H9 (cell line): Measurements from ENCODE around the gene RPS19BP1. TPM values are rescaled to one million over a fixed set of nuclear protein-coding genes. Genes with fewer than 3 reads are reported as not detected.
A peak's percentile ranks its signal among the peaks of the same experiment; 100 is the strongest.

Source experiments
- DNase-seq: peaks from one replicate; pipeline ENCODE4 v3.0.0-alpha.2; 2017
- H2AFZ ChIP-seq: one replicate; pipeline ENCODE4 v1.6.1; 2013; ENCODE audit warnings: mild to moderate bottlenecking, low read length, control low read depth, moderate library complexity
- H2AK5ac ChIP-seq: 2 replicates; pipeline ENCODE4 v1.6.1; 2013; ENCODE audit warnings: low read length, control low read depth, mixed read lengths; ENCODE audit not compliant: insufficient read length
- H2BK120ac ChIP-seq: one replicate; pipeline ENCODE4 v1.6.1; 2013; ENCODE audit warnings: low read depth, mild to moderate bottlenecking, low read length, control low read depth, inconsistent platforms; ENCODE audit not compliant: poor library complexity, severe bottlenecking
- H2BK12ac ChIP-seq: 2 replicates; pipeline ENCODE4 v1.6.1; 2013; ENCODE audit warnings: low read length, control low read depth, mixed read lengths, low read depth; ENCODE audit not compliant: insufficient read length
- H2BK15ac ChIP-seq: 2 replicates; pipeline ENCODE4 v1.6.1; 2013; ENCODE audit warnings: low read depth, low read length, control low read depth
- H2BK20ac ChIP-seq: one replicate; pipeline ENCODE4 v1.6.1; 2013; ENCODE audit warnings: low read depth, mild to moderate bottlenecking, low read length, control low read depth, inconsistent platforms; ENCODE audit not compliant: poor library complexity, severe bottlenecking
- H2BK5ac ChIP-seq: 2 replicates; pipeline ENCODE4 v1.6.1; 2013; ENCODE audit warnings: low read length, control low read depth, mixed read lengths; ENCODE audit not compliant: insufficient read length
- H3K14ac ChIP-seq: 2 replicates; pipeline ENCODE4 v1.6.1; 2013; ENCODE audit warnings: low read length, control low read depth; ENCODE audit not compliant: insufficient read depth
- H3K18ac ChIP-seq: 2 replicates; pipeline ENCODE4 v1.6.1; 2013; ENCODE audit warnings: low read depth, mild to moderate bottlenecking, mixed read lengths, low read length, control low read depth; ENCODE audit not compliant: insufficient read length
- H3K23ac ChIP-seq: 2 replicates; pipeline ENCODE4 v1.6.1; 2013; ENCODE audit warnings: low read length, control low read depth, mixed read lengths, low read depth; ENCODE audit not compliant: insufficient read length
- H3K23me2 ChIP-seq: 2 replicates; pipeline ENCODE4 v1.6.1; 2013; ENCODE audit warnings: low read depth, mild to moderate bottlenecking, mixed read lengths, low read length, control low read depth; ENCODE audit not compliant: insufficient read length, poor library complexity, severe bottlenecking
- H3K27ac ChIP-seq: 2 replicates; pipeline ENCODE4 v1.5.1; 2013; ENCODE audit warnings: low read length, control low read depth, mixed read lengths, low read depth; ENCODE audit not compliant: insufficient read length
- H3K27me3 ChIP-seq: 2 replicates; pipeline ENCODE4 v1.6.1; 2013; ENCODE audit warnings: low read length, control low read depth, inconsistent platforms; ENCODE audit not compliant: insufficient read depth
- H3K4ac ChIP-seq: 2 replicates; pipeline ENCODE4 v1.6.1; 2013; ENCODE audit warnings: low read depth, mild to moderate bottlenecking, control low read depth, inconsistent platforms, low read length, moderate library complexity
- H3K4me1 ChIP-seq: 2 replicates; pipeline ENCODE4 v1.6.1; 2013; ENCODE audit warnings: low read length, control low read depth, inconsistent platforms; ENCODE audit not compliant: insufficient read depth
- H3K4me2 ChIP-seq: 2 replicates; pipeline ENCODE4 v1.6.1; 2013; ENCODE audit warnings: low read length, control low read depth, mixed read lengths; ENCODE audit not compliant: insufficient read length, insufficient read depth
- H3K56ac ChIP-seq: 2 replicates; pipeline ENCODE4 v1.6.1; 2013; ENCODE audit warnings: low read depth, mild to moderate bottlenecking, mixed read lengths, low read length, control low read depth; ENCODE audit not compliant: insufficient read length
- H3K79me1 ChIP-seq: 2 replicates; pipeline ENCODE4 v1.6.1; 2013; ENCODE audit warnings: low read depth, mild to moderate bottlenecking, moderate library complexity, low read length, control low read depth, inconsistent platforms; ENCODE audit not compliant: insufficient read depth, poor library complexity, severe bottlenecking
- H3K79me2 ChIP-seq: 2 replicates; pipeline ENCODE4 v1.6.1; 2013; ENCODE audit warnings: low read length, control low read depth, inconsistent platforms; ENCODE audit not compliant: insufficient read depth
- H3K9ac ChIP-seq: 2 replicates; pipeline ENCODE4 v1.6.1; 2013; ENCODE audit warnings: low read length, control low read depth, mixed read lengths; ENCODE audit not compliant: insufficient read length; ENCODE audit errors: extremely low read depth
- H3K9me3 ChIP-seq: one replicate; pipeline ENCODE4 v1.6.1; 2013; ENCODE audit warnings: low read depth, low read length, inconsistent platforms; ENCODE audit not compliant: control insufficient read depth
- H3T11ph ChIP-seq: one replicate; pipeline ENCODE4 v1.6.1; 2013; ENCODE audit warnings: mild to moderate bottlenecking, low read length, control low read depth, inconsistent platforms
- H4K20me1 ChIP-seq: one replicate; pipeline ENCODE4 v1.6.1; 2013; ENCODE audit not compliant: control insufficient read depth, insufficient read length, insufficient read depth
- H4K5ac ChIP-seq: 2 replicates; pipeline ENCODE4 v1.6.1; 2013; ENCODE audit warnings: low read depth, mild to moderate bottlenecking, mixed read lengths, low read length, control low read depth; ENCODE audit not compliant: insufficient read length
- H4K8ac ChIP-seq: replicated peaks from 2 replicates; pipeline ENCODE4 v1.6.1; 2013; ENCODE audit warnings: low read length, control low read depth, mixed read lengths, low read depth; ENCODE audit not compliant: insufficient read length
- H4K91ac ChIP-seq: 2 replicates; pipeline ENCODE4 v1.6.1; 2013; ENCODE audit warnings: low read depth, mild to moderate bottlenecking, moderate library complexity, mixed read lengths, low read length, control low read depth; ENCODE audit not compliant: insufficient read length
- H3K27ac Mint-ChIP-seq, 3 experiments: 2 replicates in 2 of 3; 3 replicates in 1 of 3; pipeline ENCODE4 v1.8.0; 2020 to 2021; ENCODE audit warnings: mixed read lengths in 3 of 3, mild to moderate bottlenecking in 1 of 3, moderate library complexity in 1 of 3
- H3K27me3 Mint-ChIP-seq: 2 replicates; pipeline ENCODE4 v1.8.0; 2021; ENCODE audit warnings: low read depth, mild to moderate bottlenecking, moderate library complexity, mixed read lengths
- H3K36me3 Mint-ChIP-seq, 3 experiments: 2 replicates in 2 of 3; 3 replicates in 1 of 3; pipeline ENCODE4 v1.8.0; 2020 to 2021; ENCODE audit warnings: low read depth in 3 of 3, mixed read lengths in 3 of 3; ENCODE audit not compliant: insufficient read depth in 1 of 3
- H3K4me1 Mint-ChIP-seq, 2 experiments: 2 replicates each; pipeline ENCODE4 v1.8.0; 2020; ENCODE audit warnings: mixed read lengths in 2 of 2
- H3K4me3 Mint-ChIP-seq, 2 experiments: 2 replicates in 1 of 2; 3 replicates in 1 of 2; pipeline ENCODE4 v1.8.0; 2020 to 2021; ENCODE audit warnings: mild to moderate bottlenecking in 2 of 2, mixed read lengths in 2 of 2, moderate library complexity in 1 of 2
- H3K9me3 Mint-ChIP-seq, 2 experiments: 2 replicates in 1 of 2; 3 replicates in 1 of 2; pipeline ENCODE4 v1.8.0; 2020; ENCODE audit warnings: mild to moderate bottlenecking in 2 of 2, mixed read lengths in 2 of 2, moderate library complexity in 1 of 2
- CTCF ChIP-seq: fragments of 200-600 bp; sonication (generic); conservative IDR thresholded peaks from 3 replicates; pipeline ENCODE4 v1.8.0; 2021; ENCODE audit warnings: antibody characterized with exemption, mild to moderate bottlenecking
- WGBS: extraction: QIAGEN DNeasy Blood & Tissue Kit; methylation state at CpG from one replicate; pipeline ENCODE4 v1.1.7; 2013; ENCODE audit warnings: missing lambda C conversion rate, low lambda C conversion rate, mixed read lengths; ENCODE audit not compliant: insufficient read length; ENCODE audit errors: extremely low coverage; 5-methylcytosine and 5-hydroxymethylcytosine counted together
- total RNA-seq: library from RNA; stranded (reverse); gene quantifications from 2 replicates; pipeline ENCODE4 v1.2.1, GENCODE V29; 2021

RPS19BP1 gene
- total RNA-seq, 1 experiment from 2014 or later, result 65.0 TPM

GRCh38 chr22:39565414-39565944, 32.9 kb upstream of the RPS19BP1 start:
- H3K27ac ChIP-seq, result no peak overlapping the region
- H3K27me3 ChIP-seq, result no peaks in the 10 kb centered on the region
- H3K14ac ChIP-seq, result no peak overlapping the region
- no peaks in the 10 kb centered on the region for H3K23me2 ChIP-seq
- DNase-seq, result no peak
- no peaks in the 10 kb centered on the region for H4K20me1 ChIP-seq
- H3K27ac Mint-ChIP-seq, result no peak overlapping the region; a peak in 1 of 7 replicates
- H2AFZ ChIP-seq, result no peak overlapping the region
- peaks cover 7 to 8% of the 10 kb centered on the region in 2 experiments for H3K9me3 Mint-ChIP-seq
- H4K5ac ChIP-seq, result peak overlapping the region; percentile 58
- H3K4me1 ChIP-seq, result no peaks in the 10 kb centered on the region
- H3K56ac ChIP-seq, result no peak overlapping the region
- no peak overlapping the region for H3K4ac ChIP-seq
- no peak overlapping the region for H2BK20ac ChIP-seq
- no peak overlapping the region for H2BK12ac ChIP-seq
- no peak overlapping the region for H2BK15ac ChIP-seq
- no peak overlapping the region for H3K23ac ChIP-seq
- H3K18ac ChIP-seq, result no peak overlapping the region
- H3K79me2 ChIP-seq, result no peaks in the 10 kb centered on the region
- H4K8ac ChIP-seq, result no peak overlapping the region
- H3K9me3 ChIP-seq, result no peaks in the 10 kb centered on the region
- no peak overlapping the region for H2BK120ac ChIP-seq
- H3T11ph ChIP-seq, result no peak overlapping the region
- no peak overlapping the region for H4K91ac ChIP-seq
- H2AK5ac ChIP-seq, result no peak overlapping the region
- WGBS, result 100% methylated on average over 4 of the region's 5 CpGs
- peaks cover 6% of the 10 kb centered on the region for H3K27me3 Mint-ChIP-seq
- H3K4me2 ChIP-seq, result no peak overlapping the region
- peaks cover 0 to 6% of the 10 kb centered on the region in 2 experiments; a peak in 2 of 4 replicates for H3K4me1 Mint-ChIP-seq
- no peak for TF ChIP-seq CTCF
- H3K36me3 Mint-ChIP-seq, result peaks cover 0 to 5% (median 0%) of the 10 kb centered on the region in 3 experiments; a peak in 1 of 7 replicates
- no peaks in the 10 kb centered on the region for H3K79me1 ChIP-seq
- H2BK5ac ChIP-seq, result no peak overlapping the region
- peak overlapping the region in 1 of 2 experiments; percentile 1; a peak in 1 of 5 replicates for H3K4me3 Mint-ChIP-seq
- H3K9ac ChIP-seq, result no peak overlapping the region
